ENCODE results near the gene NGDN. TPM values are rescaled to one million over a fixed set of nuclear protein-coding genes. Genes with fewer than 3 reads are reported as not detected.

Gene NGDN
- total and polyA plus RNA-seq, 2 of the 8 experiments (the other 6 are each of a cell fraction or from before 2014, with no cell fraction given), result 39.8 to 48.8 TPM

GRCh38 chr14:23513818-23514643, 44.5 kb downstream of the NGDN start (continued):
- TF ChIP-seq ATF2 (IDR thresholded peaks at IDR 0.05; ENCODE audit: low read length) (no peak), SP1 (IDR thresholded peaks at IDR 0.05; ENCODE audit: low read depth, low read length) (no peak), SIX5 (IDR thresholded peaks at IDR 0.05; ENCODE audit: low read depth, low read length) (no peak), GTF2F1 (IDR thresholded peaks at IDR 0.05; ENCODE audit: borderline replicate concordance, low read depth, low read length) (no peak), SUZ12 (IDR thresholded peaks at IDR 0.05; ENCODE audit: low read length) (no peak), HDAC2 (IDR thresholded peaks at IDR 0.05; ENCODE audit: borderline replicate concordance in 1 of 2, low read depth in 2 of 2, low read length in 2 of 2) (no peak), RXRA (IDR thresholded peaks at IDR 0.05; ENCODE audit: insufficient read depth, low read depth, low read length) (no peak), BCL11A (IDR thresholded peaks at IDR 0.05; ENCODE audit: low read depth in 2 of 2, low read length in 2 of 2) (no peak), TEAD4 (IDR thresholded peaks at IDR 0.05; ENCODE audit: low read depth, low read length) (no peak), EZH2 (IDR thresholded peaks at IDR 0.05; ENCODE audit: low read depth, low read length, severe bottlenecking) (no peak), ASH2L (IDR thresholded peaks at IDR 0.05; ENCODE audit: low read length) (no peak)
